Fibroblast of skin of right biceps (primary cell): ENCODE data around the gene KLRB1.
"Not testable (repeated sequence)": the region's sequence is repeated elsewhere in the genome, so short reads cannot be mapped to it uniquely, and the experiment has no call there.

Experiments used
- DNase-seq: peaks from one replicate; pipeline ENCODE4 v3.0.0-alpha.2; 2013

The KLRB1 gene

GRCh38 chr12:9619411-9620179 is 11.9 kb upstream of the KLRB1 start:
- no peak for DNase-seq

- not testable (repeated sequence) for DNase-seq
These were observed 11.2 kb upstream of the KLRB1 start for GRCh38 chr12:9618906-9619305.

GRCh38 chr12:9617124-9617523 is 9.4 kb upstream of the KLRB1 start:
- no peak for DNase-seq

GRCh38 chr12:9615420-9616136 is 7.9 kb upstream of the KLRB1 start:
- no peak for DNase-seq

- DNase-seq, result not testable (repeated sequence)
These were observed 2.9 kb upstream of the KLRB1 start for GRCh38 chr12:9610606-9611005.

GRCh38 chr12:9606736-9607372 is 862 bp downstream of the KLRB1 start:
- no peak for DNase-seq

GRCh38 chr12:9606247-9606646 is 1.5 kb downstream of the KLRB1 start:
- no peak for DNase-seq

GRCh38 chr12:9605483-9605882 is 2.2 kb downstream of the KLRB1 start:
- DNase-seq, result no peak

- DNase-seq, result no peak
These were observed 3.4 kb downstream of the KLRB1 start for GRCh38 chr12:9604287-9604686.

GRCh38 chr12:9600426-9600825 is 7.3 kb downstream of the KLRB1 start:
- not testable (repeated sequence) for DNase-seq

- DNase-seq, result no peak
These were observed 9.4 kb downstream of the KLRB1 start for GRCh38 chr12:9598363-9598762.

- DNase-seq, result no peak
These were observed 10.4 kb downstream of the KLRB1 start for GRCh38 chr12:9597365-9597764.

GRCh38 chr12:9590441-9590840 is 17.3 kb downstream of the KLRB1 start:
- DNase-seq, result no peak

- no peak for DNase-seq
These were observed 19.0 kb downstream of the KLRB1 start for GRCh38 chr12:9588749-9589148.

GRCh38 chr12:9587987-9588600 is 19.6 kb downstream of the KLRB1 start:
- DNase-seq, result no peak

GRCh38 chr12:9577729-9578128 is 30.0 kb downstream of the KLRB1 start:
- not testable (repeated sequence) for DNase-seq

GRCh38 chr12:9567151-9567550 is 40.6 kb downstream of the KLRB1 start:
- DNase-seq, result not testable (repeated sequence)

GRCh38 chr12:9566113-9566512 is 41.6 kb downstream of the KLRB1 start:
- DNase-seq, result not testable (repeated sequence)

GRCh38 chr12:9564418-9564817 is 43.3 kb downstream of the KLRB1 start:
- not testable (repeated sequence) for DNase-seq

- not testable (repeated sequence) for DNase-seq
These were observed 44.8 kb downstream of the KLRB1 start for GRCh38 chr12:9562841-9563453.

GRCh38 chr12:9545489-9545888 is 62.2 kb downstream of the KLRB1 start:
- not testable (repeated sequence) for DNase-seq
